ENCODE results near the gene G6PD. TPM values are rescaled to one million over a fixed set of nuclear protein-coding genes. Genes with fewer than 3 reads are reported as not detected.
"Not testable (repeated sequence)": the region's sequence is repeated elsewhere in the genome, so short reads cannot be mapped to it uniquely, and the experiment has no call there.

Gene G6PD
- total and polyA plus RNA-seq, 2 donors (not counting 3 experiments of a cell fraction or from before 2014, with no cell fraction given), result 155 to 159 TPM

GRCh38 chrX:154502098-154502497, 44.5 kb downstream of the G6PD start:
- Histone ChIP-seq H4K20me1 (replicated peaks; ENCODE audit: control insufficient read depth, extremely low read depth, insufficient read depth, low read length) (no peaks in the 10 kb centered on the region), H3K4me1 (ENCODE audit: control insufficient read depth, extremely low read depth, insufficient read depth, low read length) (peaks cover 6% of the 10 kb centered on the region), H3K27ac (ENCODE audit: insufficient read depth, low read depth, low read length) (no peak overlapping the region), H3K79me2 (ENCODE audit: control insufficient read depth, insufficient read depth, low read length) (no peaks in the 10 kb centered on the region), H3K4me3 (replicated peaks in 1 of 3; ENCODE audit: insufficient read depth in 1 of 3, low read depth in 1 of 3, low read length in 3 of 3) (no peak overlapping the region), H2AFZ (ENCODE audit: low read depth, low read length) (no peak overlapping the region), H3K4me2 (ENCODE audit: insufficient read depth, low read length) (no peak overlapping the region), H3K27me3 (ENCODE audit: control insufficient read depth in 2 of 2, insufficient read depth in 2 of 2, low read length in 2 of 2) (no peaks in the 10 kb centered on the region), H3K36me3 (ENCODE audit: control insufficient read depth in 2 of 2, extremely low read depth in 1 of 2, insufficient read depth in 2 of 2, low read length in 2 of 2) (no peaks in the 10 kb centered on the region), H3K9me1 (replicated peaks; ENCODE audit: control insufficient read depth, extremely low read depth, insufficient read depth, low read length) (no peaks in the 10 kb centered on the region), H3K9me3 (replicated peaks; ENCODE audit: control insufficient read depth, insufficient read depth, low read length) (no peaks in the 10 kb centered on the region), H3K9ac (replicated peaks; ENCODE audit: extremely low read depth, insufficient read depth, low read length) (no peak overlapping the region)
- intact Hi-C loops (cut with micrococcal nuclease) (no loop called here), dilution Hi-C loops (cut with MboI; ENCODE audit: extremely low pct_ligation_motif_present, low sequenced_read_pairs) (no loop called here)
- CTCF ChIA-PET, result no interaction called here
- FAIRE-seq (no peak), DNase-seq (ENCODE audit: low read depth, low spot score) (no peak)
- POLR2A ChIA-PET, result no interaction called here
- TF ChIP-seq GATA2 (IDR thresholded peaks at IDR 0.05; ENCODE audit: insufficient read depth, insufficient read length, low read depth, low read length) (no peak), JUN (IDR thresholded peaks at IDR 0.05; ENCODE audit: borderline replicate concordance, insufficient read depth, insufficient read length, low read depth) (no peak), EZH2 (IDR thresholded peaks at IDR 0.05; ENCODE audit: borderline replicate concordance, low read depth, low read length, severe bottlenecking) (no peak), MYC (IDR thresholded peaks at IDR 0.05; ENCODE audit: low read depth, low read length) (no peak), FOS (IDR thresholded peaks at IDR 0.05; ENCODE audit: borderline replicate concordance, insufficient read depth, low read length) (no peak), MAX (IDR thresholded peaks at IDR 0.05; ENCODE audit: insufficient read depth, insufficient read length) (no peak), CTCF (IDR thresholded peaks at IDR 0.05; ENCODE audit: extremely low read depth in 1 of 2, insufficient read depth in 1 of 2, low read depth in 1 of 2, low read length in 2 of 2) (no peak), POLR2A (IDR thresholded peaks at IDR 0.05; ENCODE audit: low read depth, low read length) (no peak), POLR2AphosphoS5 (IDR thresholded peaks at IDR 0.05; ENCODE audit: insufficient read depth, low read depth, low read length) (no peak)
- no TSS peak for BruUV-seq (replicated peaks)

GRCh38 chrX:154501423-154501822, 45.2 kb downstream of the G6PD start:
- H4K20me1 ChIP-seq (replicated peaks; ENCODE audit: control insufficient read depth, extremely low read depth, insufficient read depth, low read length); FAIRE-seq; BruUV-seq (replicated peaks); H3K36me3 ChIP-seq (ENCODE audit: control insufficient read depth in 2 of 2, extremely low read depth in 1 of 2, insufficient read depth in 2 of 2, low read length in 2 of 2); H3K9ac ChIP-seq (replicated peaks; ENCODE audit: extremely low read depth, insufficient read depth, low read length); dilution Hi-C loops (cut with MboI; ENCODE audit: extremely low pct_ligation_motif_present, low sequenced_read_pairs); H3K4me2 ChIP-seq (ENCODE audit: insufficient read depth, low read length); H3K4me1 ChIP-seq (ENCODE audit: control insufficient read depth, extremely low read depth, insufficient read depth, low read length); POLR2A ChIA-PET; H3K9me1 ChIP-seq (replicated peaks; ENCODE audit: control insufficient read depth, extremely low read depth, insufficient read depth, low read length); H3K9me3 ChIP-seq (replicated peaks; ENCODE audit: control insufficient read depth, insufficient read depth, low read length); intact Hi-C loops (cut with micrococcal nuclease); H3K4me3 ChIP-seq (replicated peaks in 1 of 3; ENCODE audit: insufficient read depth in 1 of 3, low read depth in 1 of 3, low read length in 3 of 3); H3K27ac ChIP-seq (ENCODE audit: insufficient read depth, low read depth, low read length); H3K79me2 ChIP-seq (ENCODE audit: control insufficient read depth, insufficient read depth, low read length); CTCF ChIA-PET; DNase-seq (ENCODE audit: low read depth, low spot score); H3K27me3 ChIP-seq (ENCODE audit: control insufficient read depth in 2 of 2, insufficient read depth in 2 of 2, low read length in 2 of 2); H2AFZ ChIP-seq (ENCODE audit: low read depth, low read length): not testable (repeated sequence)

GRCh38 chrX:154496591-154497137, 50.0 kb downstream of the G6PD start:
- H3K27me3 ChIP-seq (ENCODE audit: control insufficient read depth in 2 of 2, insufficient read depth in 2 of 2, low read length in 2 of 2); CTCF ChIA-PET; H3K4me1 ChIP-seq (ENCODE audit: control insufficient read depth, extremely low read depth, insufficient read depth, low read length); dilution Hi-C loops (cut with MboI; ENCODE audit: extremely low pct_ligation_motif_present, low sequenced_read_pairs); POLR2A ChIA-PET; H3K9ac ChIP-seq (replicated peaks; ENCODE audit: extremely low read depth, insufficient read depth, low read length); H3K4me2 ChIP-seq (ENCODE audit: insufficient read depth, low read length); H3K4me3 ChIP-seq (replicated peaks in 1 of 3; ENCODE audit: insufficient read depth in 1 of 3, low read depth in 1 of 3, low read length in 3 of 3); FAIRE-seq; H2AFZ ChIP-seq (ENCODE audit: low read depth, low read length); DNase-seq (ENCODE audit: low read depth, low spot score); H3K9me3 ChIP-seq (replicated peaks; ENCODE audit: control insufficient read depth, insufficient read depth, low read length); H4K20me1 ChIP-seq (replicated peaks; ENCODE audit: control insufficient read depth, extremely low read depth, insufficient read depth, low read length); H3K36me3 ChIP-seq (ENCODE audit: control insufficient read depth in 2 of 2, extremely low read depth in 1 of 2, insufficient read depth in 2 of 2, low read length in 2 of 2); BruUV-seq (replicated peaks); H3K9me1 ChIP-seq (replicated peaks; ENCODE audit: control insufficient read depth, extremely low read depth, insufficient read depth, low read length); intact Hi-C loops (cut with micrococcal nuclease); H3K27ac ChIP-seq (ENCODE audit: insufficient read depth, low read depth, low read length); H3K79me2 ChIP-seq (ENCODE audit: control insufficient read depth, insufficient read depth, low read length): not testable (repeated sequence)
